SK-N-SH treated with all-trans-retinoic acid at 6 μM for 48 hours (cell line): ENCODE data around the gene TLL1.

Source experiments
- TOX ChIP-seq: fragments of 250-450 bp; sonication (Bioruptor Pico); IDR thresholded peaks from 2 replicates; pipeline ENCODE4 v1.8.0; 2021; ENCODE audit warnings: mild to moderate bottlenecking, moderate library complexity, borderline replicate concordance
- TF ChIP-seq, protein P1 (sequence below): fragments of 250-450 bp; sonication (Bioruptor Pico); IDR thresholded peaks from 2 replicates; pipeline ENCODE4 v1.8.0; 2020; ENCODE audit warnings: mild to moderate bottlenecking, moderate library complexity, borderline replicate concordance
- TF ChIP-seq, protein P2 (sequence below): fragments of 250-450 bp; sonication (Bioruptor Pico); IDR thresholded peaks from 2 replicates; pipeline ENCODE4 v1.5.0; 2020; ENCODE audit warnings: mild to moderate bottlenecking, moderate library complexity

DNA sequence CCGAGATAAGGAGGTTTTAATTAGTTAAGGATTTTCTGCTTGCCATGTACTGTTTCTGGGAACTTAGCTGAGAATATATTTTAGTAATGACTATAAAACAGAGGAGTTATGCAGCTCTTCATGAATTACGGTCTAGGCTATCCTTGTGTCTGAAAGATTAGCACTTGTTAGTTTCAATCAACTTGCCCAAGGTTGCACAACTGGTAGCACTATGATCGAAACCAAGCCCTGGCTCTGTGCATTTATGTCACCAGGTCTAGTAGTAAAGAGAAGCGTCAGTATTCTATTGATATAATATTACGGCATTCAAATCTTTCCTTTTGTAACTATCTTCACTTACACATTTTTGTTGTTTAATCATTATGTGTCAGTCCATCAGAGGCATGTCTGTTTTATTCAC is 176.0 kb downstream of the TLL1 start:
- TF ChIP-seq, protein P1, sequence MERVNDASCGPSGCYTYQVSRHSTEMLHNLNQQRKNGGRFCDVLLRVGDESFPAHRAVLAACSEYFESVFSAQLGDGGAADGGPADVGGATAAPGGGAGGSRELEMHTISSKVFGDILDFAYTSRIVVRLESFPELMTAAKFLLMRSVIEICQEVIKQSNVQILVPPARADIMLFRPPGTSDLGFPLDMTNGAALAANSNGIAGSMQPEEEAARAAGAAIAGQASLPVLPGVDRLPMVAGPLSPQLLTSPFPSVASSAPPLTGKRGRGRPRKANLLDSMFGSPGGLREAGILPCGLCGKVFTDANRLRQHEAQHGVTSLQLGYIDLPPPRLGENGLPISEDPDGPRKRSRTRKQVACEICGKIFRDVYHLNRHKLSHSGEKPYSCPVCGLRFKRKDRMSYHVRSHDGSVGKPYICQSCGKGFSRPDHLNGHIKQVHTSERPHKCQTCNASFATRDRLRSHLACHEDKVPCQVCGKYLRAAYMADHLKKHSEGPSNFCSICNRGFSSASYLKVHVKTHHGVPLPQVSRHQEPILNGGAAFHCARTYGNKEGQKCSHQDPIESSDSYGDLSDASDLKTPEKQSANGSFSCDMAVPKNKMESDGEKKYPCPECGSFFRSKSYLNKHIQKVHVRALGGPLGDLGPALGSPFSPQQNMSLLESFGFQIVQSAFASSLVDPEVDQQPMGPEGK = no peak
- TF ChIP-seq TOX = no peak
- TF ChIP-seq, protein P2, sequence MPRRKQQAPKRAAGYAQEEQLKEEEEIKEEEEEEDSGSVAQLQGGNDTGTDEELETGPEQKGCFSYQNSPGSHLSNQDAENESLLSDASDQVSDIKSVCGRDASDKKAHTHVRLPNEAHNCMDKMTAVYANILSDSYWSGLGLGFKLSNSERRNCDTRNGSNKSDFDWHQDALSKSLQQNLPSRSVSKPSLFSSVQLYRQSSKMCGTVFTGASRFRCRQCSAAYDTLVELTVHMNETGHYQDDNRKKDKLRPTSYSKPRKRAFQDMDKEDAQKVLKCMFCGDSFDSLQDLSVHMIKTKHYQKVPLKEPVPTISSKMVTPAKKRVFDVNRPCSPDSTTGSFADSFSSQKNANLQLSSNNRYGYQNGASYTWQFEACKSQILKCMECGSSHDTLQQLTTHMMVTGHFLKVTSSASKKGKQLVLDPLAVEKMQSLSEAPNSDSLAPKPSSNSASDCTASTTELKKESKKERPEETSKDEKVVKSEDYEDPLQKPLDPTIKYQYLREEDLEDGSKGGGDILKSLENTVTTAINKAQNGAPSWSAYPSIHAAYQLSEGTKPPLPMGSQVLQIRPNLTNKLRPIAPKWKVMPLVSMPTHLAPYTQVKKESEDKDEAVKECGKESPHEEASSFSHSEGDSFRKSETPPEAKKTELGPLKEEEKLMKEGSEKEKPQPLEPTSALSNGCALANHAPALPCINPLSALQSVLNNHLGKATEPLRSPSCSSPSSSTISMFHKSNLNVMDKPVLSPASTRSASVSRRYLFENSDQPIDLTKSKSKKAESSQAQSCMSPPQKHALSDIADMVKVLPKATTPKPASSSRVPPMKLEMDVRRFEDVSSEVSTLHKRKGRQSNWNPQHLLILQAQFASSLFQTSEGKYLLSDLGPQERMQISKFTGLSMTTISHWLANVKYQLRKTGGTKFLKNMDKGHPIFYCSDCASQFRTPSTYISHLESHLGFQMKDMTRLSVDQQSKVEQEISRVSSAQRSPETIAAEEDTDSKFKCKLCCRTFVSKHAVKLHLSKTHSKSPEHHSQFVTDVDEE (CRISPR knock-in tag) = no peak
